ENCODE data around the gene LDLRAD2.

Gene LDLRAD2

DNA sequence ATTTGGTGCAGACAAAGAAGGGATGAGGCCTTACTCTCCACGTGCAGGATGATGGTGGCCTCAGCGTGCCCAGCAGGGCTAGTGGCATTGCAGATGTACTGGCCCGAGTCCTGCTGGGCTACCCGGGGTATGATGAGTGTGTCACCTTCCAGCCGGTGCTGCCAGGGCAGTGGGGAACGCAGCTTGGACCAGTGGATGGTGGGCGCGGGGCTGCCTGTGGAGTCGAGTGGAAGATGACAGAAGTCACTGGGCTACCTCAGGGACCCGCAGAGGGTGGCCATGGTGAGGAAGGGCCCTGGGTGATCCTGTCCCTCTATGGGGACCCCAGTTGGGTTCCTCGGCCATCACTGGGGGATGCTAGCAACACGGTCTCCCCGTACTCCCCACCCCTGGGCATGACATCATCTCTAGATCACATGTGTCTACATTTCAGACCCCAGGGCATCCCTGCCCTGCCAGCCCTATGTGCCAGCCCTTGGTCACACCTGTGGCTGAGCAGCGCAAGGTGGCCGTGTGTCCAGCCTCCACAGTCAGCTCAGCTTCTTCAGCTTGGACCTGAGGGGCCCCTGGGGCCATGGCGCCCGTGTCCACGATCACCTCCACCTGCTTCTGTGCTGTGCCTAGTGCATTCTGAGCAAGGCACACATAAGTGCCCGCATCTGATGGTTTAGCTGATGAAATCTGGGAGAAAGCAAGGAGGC lies 27.4 kb downstream of the LDLRAD2 start:
- H3K4me1 Mint-ChIP-seq (ENCODE audit: low read depth) = no peaks in the 10 kb centered on the region
- H3K4me3 Mint-ChIP-seq = no peak overlapping the region
- H3K9me3 Mint-ChIP-seq = no peaks in the 10 kb centered on the region
- no peak for DNase-seq
- H3K27ac Mint-ChIP-seq = no peak overlapping the region
- peaks cover 4% of the 10 kb centered on the region for H3K36me3 Mint-ChIP-seq (ENCODE audit: low read depth)
- no peaks in the 10 kb centered on the region for H3K27me3 Mint-ChIP-seq

DNA sequence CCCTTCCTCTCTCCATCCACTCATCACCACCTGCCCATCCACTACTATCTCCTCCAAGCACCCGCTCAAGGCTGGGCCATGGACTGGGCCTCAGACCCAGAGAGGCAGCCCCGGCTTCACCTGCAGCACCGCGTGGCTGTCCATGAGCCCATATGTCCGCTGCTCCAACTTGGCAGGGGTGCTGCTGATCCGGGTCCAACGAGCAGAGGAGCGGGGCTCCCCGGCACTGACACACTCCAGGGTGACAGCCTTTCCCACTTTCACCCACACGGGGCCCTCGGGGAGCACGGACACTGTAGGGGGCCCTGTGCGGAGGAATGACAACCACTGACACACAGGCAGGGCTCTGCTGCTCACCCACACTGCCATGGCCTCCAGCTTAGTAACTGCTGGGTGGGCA lies 28.9 kb downstream of the LDLRAD2 start:
- no peak overlapping the region for H3K4me3 Mint-ChIP-seq
- no peaks in the 10 kb centered on the region for H3K9me3 Mint-ChIP-seq
- no peaks in the 10 kb centered on the region for H3K36me3 Mint-ChIP-seq (ENCODE audit: low read depth)
- H3K27ac Mint-ChIP-seq = no peak overlapping the region
- no peaks in the 10 kb centered on the region for H3K27me3 Mint-ChIP-seq
- H3K4me1 Mint-ChIP-seq (ENCODE audit: low read depth) = no peaks in the 10 kb centered on the region
- DNase-seq = no peak

DNA sequence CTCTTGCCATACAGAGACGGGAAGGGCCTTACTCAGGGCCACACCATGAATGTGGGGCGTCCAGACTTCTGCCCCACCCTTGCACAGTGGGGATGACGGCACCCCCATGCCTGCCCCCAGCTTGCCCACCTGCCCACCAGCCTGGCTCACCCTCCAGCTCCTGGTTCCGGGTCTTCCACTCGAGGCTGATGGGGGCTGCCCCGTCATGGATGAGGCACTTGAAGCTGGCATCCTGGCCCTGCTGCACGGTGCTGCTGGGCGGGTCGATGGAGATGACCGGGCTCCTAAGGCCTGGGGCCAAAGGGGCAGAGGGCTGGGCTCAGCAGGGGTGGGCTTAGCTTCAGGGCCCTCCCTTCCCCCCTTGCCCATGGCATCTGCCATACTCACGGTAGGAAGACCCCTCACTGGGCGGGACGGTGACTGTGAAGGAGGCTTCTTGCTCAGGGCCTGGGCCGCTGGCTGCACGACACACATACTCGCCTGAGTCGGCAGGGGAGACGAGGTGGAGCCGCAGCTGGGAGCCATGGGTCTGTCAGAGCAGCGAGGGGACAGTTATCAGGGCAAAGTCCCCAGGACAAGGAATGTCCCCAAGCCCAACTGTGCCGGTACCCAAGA lies 29.9 kb downstream of the LDLRAD2 start:
- Mint-ChIP-seq H3K4me1 (ENCODE audit: low read depth) (no peaks in the 10 kb centered on the region), H3K27me3 (no peaks in the 10 kb centered on the region), H3K36me3 (ENCODE audit: low read depth) (no peaks in the 10 kb centered on the region), H3K27ac (no peak overlapping the region), H3K4me3 (no peak overlapping the region), H3K9me3 (no peaks in the 10 kb centered on the region)
- no peak for DNase-seq

- H3K27me3 Mint-ChIP-seq = no peaks in the 10 kb centered on the region
- H3K27ac Mint-ChIP-seq = no peak overlapping the region
- no peak overlapping the region for H3K4me3 Mint-ChIP-seq
- H3K4me1 Mint-ChIP-seq (ENCODE audit: low read depth) = no peaks in the 10 kb centered on the region
- no peak for DNase-seq
- H3K9me3 Mint-ChIP-seq = no peaks in the 10 kb centered on the region
- H3K36me3 Mint-ChIP-seq (ENCODE audit: low read depth) = no peaks in the 10 kb centered on the region
These were observed 30.6 kb downstream of the LDLRAD2 start for GRCh38 chr1:21842606-21843162.

DNA sequence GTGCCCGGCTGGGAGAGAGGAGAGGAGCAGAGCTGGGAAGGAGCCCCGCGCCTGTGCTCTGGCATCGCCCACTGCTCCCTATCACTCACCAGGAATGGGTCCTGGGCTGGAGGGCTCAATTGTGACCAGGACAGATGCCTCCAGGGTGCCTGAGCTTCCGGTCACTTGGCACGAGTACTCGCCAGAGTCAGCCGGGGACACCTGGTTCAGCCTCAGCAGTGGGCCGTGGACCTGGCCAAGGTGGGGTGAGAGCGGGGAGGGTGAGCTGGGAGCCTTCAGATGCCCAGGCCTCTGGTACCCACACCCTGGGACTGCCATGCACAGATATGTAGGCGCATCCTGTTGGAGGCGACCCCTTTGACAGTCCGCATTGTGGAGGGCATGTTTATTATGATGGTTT lies 31.1 kb downstream of the LDLRAD2 start:
- Mint-ChIP-seq H3K9me3 (no peaks in the 10 kb centered on the region), H3K27me3 (no peaks in the 10 kb centered on the region), H3K27ac (no peak overlapping the region), H3K4me1 (ENCODE audit: low read depth) (no peaks in the 10 kb centered on the region), H3K36me3 (ENCODE audit: low read depth) (no peaks in the 10 kb centered on the region), H3K4me3 (no peak overlapping the region)
- no peak for DNase-seq

GRCh38 chr1:21843996-21844395 lies 31.9 kb downstream of the LDLRAD2 start:
- no peaks in the 10 kb centered on the region for H3K9me3 Mint-ChIP-seq
- no peaks in the 10 kb centered on the region for H3K27me3 Mint-ChIP-seq
- H3K36me3 Mint-ChIP-seq (ENCODE audit: low read depth) = no peaks in the 10 kb centered on the region
- H3K4me3 Mint-ChIP-seq = no peak overlapping the region
- no peak overlapping the region for H3K27ac Mint-ChIP-seq
- no peaks in the 10 kb centered on the region for H3K4me1 Mint-ChIP-seq (ENCODE audit: low read depth)
- DNase-seq = no peak

GRCh38 chr1:21845646-21846641 lies 33.9 kb downstream of the LDLRAD2 start:
- Mint-ChIP-seq H3K27ac (no peak overlapping the region), H3K36me3 (ENCODE audit: low read depth) (no peaks in the 10 kb centered on the region), H3K9me3 (no peaks in the 10 kb centered on the region), H3K27me3 (no peaks in the 10 kb centered on the region), H3K4me1 (ENCODE audit: low read depth) (no peaks in the 10 kb centered on the region), H3K4me3 (no peak overlapping the region)
- DNase-seq = no peak

DNA sequence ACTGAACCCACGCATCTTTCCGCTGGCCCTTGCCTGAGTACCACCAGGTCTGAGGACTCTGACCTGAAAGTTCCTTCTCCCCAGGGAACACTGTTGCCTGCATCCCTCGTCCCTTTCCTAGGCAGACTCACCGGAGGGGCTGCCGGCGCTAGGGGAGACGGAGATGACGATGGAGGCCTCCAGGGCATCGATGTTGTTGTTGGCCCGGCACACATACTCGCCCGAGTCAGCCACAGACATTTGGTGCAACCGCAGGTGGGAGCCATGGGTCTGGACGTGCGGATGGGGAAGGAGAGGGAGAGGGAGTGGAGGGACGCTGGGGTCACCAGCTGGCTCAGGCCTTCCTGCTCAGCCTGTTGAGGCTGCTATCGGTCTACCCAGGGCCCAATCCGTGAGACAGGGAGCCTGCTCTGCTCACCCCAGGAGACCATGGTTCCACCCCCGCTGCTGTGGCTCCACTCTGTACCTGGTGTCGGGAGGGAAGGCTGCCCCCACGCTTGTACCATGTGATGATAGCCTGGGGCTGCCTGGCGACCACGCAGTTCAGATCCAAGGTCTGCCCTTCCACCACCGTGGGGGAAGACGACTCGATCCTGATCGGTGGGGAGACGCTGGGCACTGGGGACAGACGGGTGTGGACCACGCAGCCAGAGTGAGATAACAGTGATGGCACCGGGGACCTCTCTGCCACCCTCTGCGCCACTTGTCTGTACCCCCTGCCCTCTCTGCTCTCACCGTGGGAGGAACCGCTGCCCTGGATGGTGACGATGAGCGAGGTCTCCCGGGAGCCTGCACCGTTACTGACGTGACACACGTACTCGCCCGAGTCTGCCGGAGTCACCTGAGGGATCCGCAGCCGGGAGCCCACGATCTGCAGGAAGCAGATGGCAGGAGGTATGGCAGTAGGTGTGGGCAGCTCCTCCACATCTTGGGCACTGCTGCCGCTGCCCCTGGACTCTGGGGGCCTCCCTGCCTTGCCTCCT lies 35.4 kb downstream of the LDLRAD2 start:
- DNase-seq = no peak
- H3K4me1 Mint-ChIP-seq (ENCODE audit: low read depth) = no peaks in the 10 kb centered on the region
- H3K27me3 Mint-ChIP-seq = no peaks in the 10 kb centered on the region
- no peak overlapping the region for H3K4me3 Mint-ChIP-seq
- H3K9me3 Mint-ChIP-seq = no peaks in the 10 kb centered on the region
- H3K36me3 Mint-ChIP-seq (ENCODE audit: low read depth) = no peaks in the 10 kb centered on the region
- no peak overlapping the region for H3K27ac Mint-ChIP-seq

GRCh38 chr1:21848524-21849174 lies 36.6 kb downstream of the LDLRAD2 start:
- no peak for DNase-seq
- no peaks in the 10 kb centered on the region for H3K4me1 Mint-ChIP-seq (ENCODE audit: low read depth)
- no peaks in the 10 kb centered on the region for H3K9me3 Mint-ChIP-seq
- H3K4me3 Mint-ChIP-seq = no peak overlapping the region
- no peaks in the 10 kb centered on the region for H3K36me3 Mint-ChIP-seq (ENCODE audit: low read depth)
- no peak overlapping the region for H3K27ac Mint-ChIP-seq
- H3K27me3 Mint-ChIP-seq = no peaks in the 10 kb centered on the region

DNA sequence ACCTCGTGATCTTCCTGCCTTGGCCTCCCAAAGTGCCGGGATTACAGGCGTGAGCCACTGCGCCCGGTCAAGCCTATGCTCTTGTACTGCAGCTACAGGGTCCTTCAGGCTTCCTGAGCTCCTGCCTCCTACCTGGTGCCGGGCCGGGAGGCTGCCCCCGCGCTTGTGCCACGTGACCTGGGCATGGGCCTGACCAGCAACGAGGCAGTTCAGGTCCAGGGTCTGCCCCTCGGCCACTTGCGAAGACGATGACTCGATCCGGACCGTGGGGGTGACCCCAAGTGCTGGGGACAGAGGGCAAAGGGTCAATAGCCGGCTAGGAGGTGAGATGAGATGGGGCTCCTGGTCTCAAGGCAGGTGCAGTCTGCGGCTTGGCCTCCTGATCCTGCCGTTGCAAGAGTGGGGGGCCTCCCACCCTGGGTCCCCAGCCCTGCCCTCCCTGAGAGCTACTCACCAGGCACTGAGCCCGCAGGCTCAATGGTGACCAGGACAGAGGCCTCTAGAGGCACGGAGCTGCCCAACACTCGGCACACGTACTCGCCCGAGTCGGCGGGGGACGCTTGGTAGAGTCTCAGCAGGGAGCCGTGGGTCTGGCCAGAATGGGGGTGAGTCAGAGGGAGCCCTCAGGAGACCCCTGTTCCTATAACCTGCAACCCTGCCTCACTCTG lies 38.0 kb downstream of the LDLRAD2 start:
- Mint-ChIP-seq H3K27me3 (no peaks in the 10 kb centered on the region), H3K36me3 (ENCODE audit: low read depth) (no peaks in the 10 kb centered on the region), H3K4me3 (no peak overlapping the region), H3K9me3 (no peaks in the 10 kb centered on the region), H3K4me1 (ENCODE audit: low read depth) (no peaks in the 10 kb centered on the region), H3K27ac (no peak overlapping the region)
- no peak for DNase-seq

- H3K4me3 Mint-ChIP-seq = no peak overlapping the region
- no peaks in the 10 kb centered on the region for H3K27me3 Mint-ChIP-seq
- no peaks in the 10 kb centered on the region for H3K36me3 Mint-ChIP-seq (ENCODE audit: low read depth)
- H3K4me1 Mint-ChIP-seq (ENCODE audit: low read depth) = no peaks in the 10 kb centered on the region
- no peak overlapping the region for H3K27ac Mint-ChIP-seq
- no peaks in the 10 kb centered on the region for H3K9me3 Mint-ChIP-seq
- DNase-seq = no peak
These were observed 39.6 kb downstream of the LDLRAD2 start for GRCh38 chr1:21851430-21852250.

DNA sequence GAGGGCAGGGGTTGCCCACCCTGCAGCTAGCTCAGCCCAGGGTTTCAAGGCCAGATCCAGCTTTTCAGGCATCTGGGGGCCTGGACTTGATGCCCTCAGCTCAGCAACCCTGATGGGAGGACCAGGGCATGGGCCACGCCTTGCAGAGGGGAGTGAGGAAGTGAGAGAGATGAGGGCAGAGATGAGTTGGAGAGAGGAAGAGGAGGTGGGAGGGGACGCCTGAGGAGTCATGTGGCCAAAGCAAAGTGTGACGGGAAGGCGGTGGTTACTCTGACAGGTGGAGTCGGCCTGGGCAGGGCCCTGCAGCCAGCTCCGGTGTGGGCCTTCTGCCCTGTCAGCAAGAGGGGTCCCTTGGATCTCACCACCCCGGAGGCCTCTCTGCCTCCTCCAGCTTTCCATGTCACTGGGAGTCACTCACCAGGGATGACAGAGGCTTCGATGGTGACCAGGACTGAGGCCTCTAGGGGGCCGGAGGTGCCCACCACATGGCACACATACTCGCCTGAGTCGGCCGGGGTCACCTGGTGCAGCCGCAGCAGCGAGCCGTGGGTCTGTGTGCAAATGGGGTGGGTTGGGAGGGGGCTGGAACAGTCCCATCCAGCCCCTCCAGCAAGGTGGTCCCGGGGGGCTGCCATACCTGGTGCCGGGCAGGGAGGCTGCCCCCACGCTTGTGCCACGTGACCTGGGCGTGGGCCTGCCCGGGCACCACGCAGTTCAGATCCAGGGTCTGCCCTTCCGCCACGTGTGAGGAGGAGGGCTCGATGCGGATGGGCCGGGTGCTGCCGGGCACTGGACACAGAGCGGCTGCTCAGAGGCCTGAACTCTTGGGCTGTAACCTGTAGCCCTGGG lies 40.4 kb downstream of the LDLRAD2 start:
- Mint-ChIP-seq H3K27me3 (no peaks in the 10 kb centered on the region), H3K36me3 (ENCODE audit: low read depth) (no peaks in the 10 kb centered on the region), H3K9me3 (no peaks in the 10 kb centered on the region), H3K27ac (no peak overlapping the region), H3K4me1 (ENCODE audit: low read depth) (no peaks in the 10 kb centered on the region), H3K4me3 (no peak overlapping the region)
- no peak for DNase-seq

All from activated T-cell treated with anti-CD3 and anti-CD28 coated beads, Interleukin-2, amount 50 U/mL, for 24 hours (primary cell).